GM23338 (cell line): ENCODE data around the gene SPTBN2. TPM values are rescaled to one million over a fixed set of nuclear protein-coding genes. Genes with fewer than 3 reads are reported as not detected.

Source experiments
- ATAC-seq: fragments of 200-7000 bp; cut with Tn5 transposase; 3 replicates; pipeline ENCODE4 v1.9.1; 2020
- DNase-seq: peaks from one replicate; pipeline ENCODE4 v3.0.0-alpha.2; 2015; ENCODE audit warnings: low spot score
- H2AFZ ChIP-seq: fragments of 200-600 bp; sonication (generic); 2 replicates; pipeline ENCODE4 v1.8.0; 2016; ENCODE audit warnings: antibody characterized with exemption, mild to moderate bottlenecking, moderate library complexity
- H3F3A ChIP-seq: fragments of 200-600 bp; sonication (generic); replicated peaks from 2 replicates; pipeline ENCODE4 v1.8.0; 2017; ENCODE audit warnings: antibody characterized with exemption, mixed run types, low read depth
- H3K27ac ChIP-seq: fragments of 200-600 bp; sonication (generic); 2 replicates; pipeline ENCODE4 v1.6.1; 2016; ENCODE audit warnings: low read depth
- H3K27me3 ChIP-seq: fragments of 200-600 bp; sonication (generic); 2 replicates; pipeline ENCODE4 v1.8.0; 2016; ENCODE audit warnings: mild to moderate bottlenecking, mixed run types, moderate library complexity; ENCODE audit not compliant: insufficient read depth
- H3K36me3 ChIP-seq: fragments of 200-600 bp; sonication (generic); 2 replicates; pipeline ENCODE4 v1.8.0; 2016; ENCODE audit warnings: mild to moderate bottlenecking; ENCODE audit not compliant: insufficient read depth
- H3K4me1 ChIP-seq: fragments of 200-600 bp; sonication (generic); 2 replicates; pipeline ENCODE4 v1.8.0; 2016; ENCODE audit warnings: mild to moderate bottlenecking, moderate library complexity; ENCODE audit not compliant: insufficient read depth
- H3K4me2 ChIP-seq: fragments of 200-600 bp; sonication (generic); 2 replicates; pipeline ENCODE4 v1.7.1; 2017; ENCODE audit warnings: mixed run types
- H3K4me3 ChIP-seq: fragments of 200-600 bp; sonication (generic); 2 replicates; pipeline ENCODE4 v1.6.1; 2016; ENCODE audit warnings: mixed run types
- H3K79me2 ChIP-seq: fragments of 200-600 bp; sonication (generic); replicated peaks from 2 replicates; pipeline ENCODE4 v1.8.0; 2017; ENCODE audit warnings: mild to moderate bottlenecking; ENCODE audit not compliant: insufficient read depth
- H3K9me2 ChIP-seq: fragments of 200-600 bp; sonication (generic); 2 replicates; pipeline ENCODE4 v1.8.0; 2017; ENCODE audit not compliant: insufficient read depth
- H4K20me1 ChIP-seq: fragments of 200-600 bp; sonication (generic); replicated peaks from 2 replicates; pipeline ENCODE4 v1.8.0; 2017; ENCODE audit warnings: mild to moderate bottlenecking; ENCODE audit not compliant: insufficient read depth
- H3K27ac Mint-ChIP-seq: 2 replicates; pipeline ENCODE4 v1.8.0; 2020; ENCODE audit warnings: inconsistent platforms, mild to moderate bottlenecking, moderate library complexity, mixed read lengths
- H3K27me3 Mint-ChIP-seq: 3 replicates; pipeline ENCODE4 v1.8.0; 2022; ENCODE audit warnings: low read depth, mild to moderate bottlenecking, moderate library complexity, mixed read lengths, inconsistent platforms; ENCODE audit not compliant: insufficient read depth, poor library complexity
- H3K36me3 Mint-ChIP-seq: 3 replicates; pipeline ENCODE4 v1.8.0; 2021; ENCODE audit warnings: low read depth, mild to moderate bottlenecking, inconsistent platforms, moderate library complexity, mixed read lengths
- H3K4me1 Mint-ChIP-seq: 3 replicates; pipeline ENCODE4 v1.8.0; 2020; ENCODE audit warnings: mild to moderate bottlenecking, inconsistent platforms, mixed read lengths
- H3K4me3 Mint-ChIP-seq: 3 replicates; pipeline ENCODE4 v1.8.0; 2021; ENCODE audit warnings: moderate library complexity, mild to moderate bottlenecking, inconsistent platforms, mixed read lengths
- H3K9me3 Mint-ChIP-seq: 3 replicates; pipeline ENCODE4 v1.8.0; 2020; ENCODE audit warnings: moderate library complexity, mild to moderate bottlenecking, inconsistent platforms, mixed read lengths
- CREB1 ChIP-seq: fragments of 250-450 bp; sonication (Bioruptor Pico); IDR thresholded peaks from 2 replicates; pipeline ENCODE4 v1.5.0; 2020; ENCODE audit warnings: low read depth, mild to moderate bottlenecking, moderate library complexity
- CTCF ChIP-seq, 2 experiments: fragments of 200-600 bp in 1 of 2; sonication (generic) in 1 of 2; conservative IDR thresholded peaks; 2 replicates each; pipeline versions ENCODE4 v1.5.1 to v1.6.1; 2016 to 2017; ENCODE audit warnings: antibody characterized with exemption in 2 of 2, low read depth in 2 of 2, mild to moderate bottlenecking in 2 of 2, moderate library complexity in 1 of 2
- ETS1 ChIP-seq: IDR thresholded peaks from 2 replicates; pipeline ENCODE4 v1.6.1; 2016; ENCODE audit warnings: antibody characterized with exemption
- EZH2 ChIP-seq: fragments of 200-600 bp; sonication (generic); IDR thresholded peaks from one replicate; pipeline ENCODE4 v1.8.0; 2017; ENCODE audit warnings: antibody characterized with exemption, mild to moderate bottlenecking, low read depth; ENCODE audit not compliant: unreplicated experiment
- EZH2phosphoT487 ChIP-seq: fragments of 200-600 bp; sonication (generic); IDR thresholded peaks from one replicate; pipeline ENCODE4 v1.8.1; 2018; ENCODE audit warnings: antibody characterized with exemption; ENCODE audit not compliant: unreplicated experiment
- NANOG ChIP-seq: IDR thresholded peaks from 2 replicates; pipeline ENCODE4 v1.6.1; 2016; ENCODE audit warnings: antibody characterized with exemption, borderline replicate concordance
- POLR2AphosphoS5 ChIP-seq: IDR thresholded peaks from 2 replicates; pipeline ENCODE4 v1.6.1; 2016; ENCODE audit warnings: antibody characterized with exemption, low read depth
- REST ChIP-seq: IDR thresholded peaks from one replicate; pipeline ENCODE4 v1.6.1; 2018; ENCODE audit warnings: antibody characterized with exemption; ENCODE audit not compliant: unreplicated experiment
- STAT1 ChIP-seq: IDR thresholded peaks from one replicate; pipeline ENCODE4 v1.6.1; 2016; ENCODE audit warnings: antibody characterized with exemption; ENCODE audit not compliant: unreplicated experiment
- ZNF114 ChIP-seq: fragments of 250-450 bp; sonication (Bioruptor Pico); IDR thresholded peaks from 2 replicates; pipeline ENCODE4 v1.5.0; 2020; ENCODE audit warnings: mild to moderate bottlenecking, moderate library complexity
- ZNF331 ChIP-seq: fragments of 250-450 bp; sonication (Bioruptor Pico); IDR thresholded peaks from 2 replicates; pipeline ENCODE4 v1.5.0; 2020; ENCODE audit warnings: low read depth, mild to moderate bottlenecking, moderate library complexity
- polyA plus RNA-seq: library from polyadenylated mRNA; unstranded; fragments of >200 nt; fragmentation: Nextera tagmentation; extraction: Ambion mirVana; gene quantifications from 2 replicates; pipeline ENCODE4 v1.2.1, GENCODE V29; 2016
- total RNA-seq: library from RNA; depleted of rRNA; stranded (reverse); fragments of >200 nt; shearing (Covaris generic); gene quantifications from 2 replicates; pipeline ENCODE4 v1.2.3, GENCODE V29; 2014

SPTBN2 gene
- total and polyA plus RNA-seq, 2 experiments from 2014 or later, result 7.7 to 49.1 TPM

GRCh38 chr11:66686801-66687750 is 41.9 kb downstream of the SPTBN2 start:
- Mint-ChIP-seq H3K9me3 (no peaks in the 10 kb centered on the region; the same call in 2 of the 3 replicates), H3K4me1 (peaks cover 5% of the 10 kb centered on the region), H3K27me3 (peaks cover 7% of the 10 kb centered on the region), H3K27ac (no peak overlapping the region), H3K36me3 (peaks cover 41% of the 10 kb centered on the region), H3K4me3 (no peak overlapping the region)
- Histone ChIP-seq H4K20me1 (no peaks in the 10 kb centered on the region), H3K4me2 (no peak overlapping the region), H3K27ac (no peak overlapping the region), H2AFZ (no peak overlapping the region), H3K9me2 (no peaks in the 10 kb centered on the region), H3K4me3 (no peak overlapping the region), H3K4me1 (no peaks in the 10 kb centered on the region), H3F3A (no peaks in the 10 kb centered on the region), H3K79me2 (no peaks in the 10 kb centered on the region), H3K36me3 (no peaks in the 10 kb centered on the region), H3K27me3 (no peaks in the 10 kb centered on the region)
- ATAC-seq, result no peak
- DNase-seq, result no peak
- TF ChIP-seq ETS1, result no peak
- TF ChIP-seq NANOG, result no peak
- TF ChIP-seq ZNF331 (CRISPR knock-in tag), result no peak
- TF ChIP-seq CREB1, result no peak
- TF ChIP-seq REST, result no peak

- H3K4me1 ChIP-seq, result no peaks in the 10 kb centered on the region
- Mint-ChIP-seq H3K4me1 (peaks cover 5% of the 10 kb centered on the region), H3K36me3 (peaks cover 34% of the 10 kb centered on the region), H3K27me3 (peaks cover 7% of the 10 kb centered on the region), H3K9me3 (no peaks in the 10 kb centered on the region; the same call in 1 of the 3 replicates), H3K27ac (no peak overlapping the region), H3K4me3 (no peak overlapping the region)
- H3K79me2 ChIP-seq, result no peaks in the 10 kb centered on the region
- H3K4me3 ChIP-seq, result no peak overlapping the region
- no peak overlapping the region for H2AFZ ChIP-seq
- DNase-seq (no peak), ATAC-seq (no peak)
- H3K4me2 ChIP-seq, result no peak overlapping the region
- no peaks in the 10 kb centered on the region for H3K27me3 ChIP-seq
- H3K36me3 ChIP-seq, result no peaks in the 10 kb centered on the region
- no peaks in the 10 kb centered on the region for H4K20me1 ChIP-seq
- H3K9me2 ChIP-seq, result no peaks in the 10 kb centered on the region
- H3K27ac ChIP-seq, result no peak overlapping the region
- no peaks in the 10 kb centered on the region for H3F3A ChIP-seq
- no peak for TF ChIP-seq CREB1
- TF ChIP-seq EZH2, result no peak
- TF ChIP-seq STAT1, result no peak
- TF ChIP-seq ZNF331 (CRISPR knock-in tag), result no peak
- no peak for TF ChIP-seq ZNF114 (CRISPR knock-in tag)
- TF ChIP-seq EZH2phosphoT487, result no peak
- no peak for TF ChIP-seq POLR2AphosphoS5
- no peak for TF ChIP-seq NANOG
- TF ChIP-seq ETS1, result no peak
- no peak for TF ChIP-seq CTCF (conservative IDR thresholded peaks at IDR 0.05; ENCODE audit: low read depth in 2 of 2)
Observed at GRCh38 chr11:66686100-66686785, 42.8 kb downstream of the SPTBN2 start.
